ENCODE data around the gene PSTPIP1.

GRCh38 chr15:77033729-77034671 is 39.1 kb downstream of the PSTPIP1 start:
- TF ChIP-seq CTCF (IDR thresholded peaks at IDR 0.05; ENCODE audit: control extremely low read depth in 1 of 3, insufficient read depth in 1 of 3, low read depth in 1 of 3, low read length in 3 of 3) (no peak), POLR2AphosphoS5 (IDR thresholded peaks at IDR 0.05; ENCODE audit: low read depth, low read length) (no peak), GABPA (IDR thresholded peaks at IDR 0.05; ENCODE audit: borderline replicate concordance, insufficient read depth, low read length) (no peak), PHF8 (conservative IDR thresholded peaks at IDR 0.05; ENCODE audit: low read depth, low read length) (no peak), HDAC2 (IDR thresholded peaks at IDR 0.05; ENCODE audit: borderline replicate concordance in 1 of 2, low read depth in 2 of 2, low read length in 2 of 2) (no peak), MAFK (IDR thresholded peaks at IDR 0.05; ENCODE audit: low read depth, low read length) (no peak), ASH2L (IDR thresholded peaks at IDR 0.05; ENCODE audit: low read length) (no peak), CREB1 (IDR thresholded peaks at IDR 0.05) (no peak), KDM4A (IDR thresholded peaks at IDR 0.05; ENCODE audit: low read depth, low read length, severe bottlenecking) (no peak), MAX (IDR thresholded peaks at IDR 0.05) (no peak)
